ENCODE results near the gene NPAS2.

DNA sequence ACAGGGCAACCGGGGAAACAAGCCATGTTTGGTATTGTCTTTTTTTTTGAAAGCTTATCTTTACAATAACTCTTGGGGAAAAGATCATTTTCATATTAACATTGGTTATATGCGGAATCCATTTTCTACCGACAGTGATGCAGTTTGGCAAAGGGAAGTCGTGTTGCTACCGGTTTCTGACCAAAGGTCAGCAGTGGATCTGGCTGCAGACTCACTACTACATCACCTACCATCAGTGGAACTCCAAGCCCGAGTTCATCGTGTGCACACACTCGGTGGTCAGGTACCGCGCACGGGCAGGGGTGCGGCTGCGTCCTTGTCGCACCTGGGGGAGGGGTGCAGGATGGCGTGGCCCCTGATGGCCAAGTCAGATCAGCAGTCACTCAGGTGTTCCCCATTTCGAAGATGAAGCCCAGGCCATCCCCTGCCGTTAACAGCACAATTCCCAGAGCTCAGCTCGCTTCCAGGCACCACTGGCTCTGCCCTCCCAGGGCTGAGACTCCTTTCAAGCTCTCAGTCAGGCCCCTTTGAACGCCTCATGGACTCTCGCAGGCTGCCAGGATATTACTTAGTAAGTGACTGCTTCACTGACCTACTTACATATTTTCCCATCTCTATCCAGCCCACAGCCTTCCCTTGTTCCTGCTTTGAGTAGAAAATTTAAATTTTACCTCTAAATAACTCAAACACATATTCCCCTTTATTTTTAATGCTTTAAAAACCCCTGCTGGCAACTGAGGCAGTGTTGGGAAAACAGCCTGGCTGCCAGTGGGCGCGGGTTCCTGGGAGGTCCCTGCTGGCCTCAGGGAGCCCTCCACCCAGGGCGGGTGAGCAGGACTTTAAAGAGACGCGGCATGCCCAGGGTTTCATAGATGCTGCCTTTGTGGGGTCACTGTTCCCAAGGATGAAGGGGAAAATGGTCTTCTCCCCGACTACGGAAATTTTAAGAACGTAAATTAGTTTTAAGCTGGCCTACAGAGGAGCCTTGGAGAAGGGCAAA lies 148.5 kb downstream of the NPAS2 start:
- TF ChIP-seq CTCF (IDR thresholded peaks at IDR 0.05), result no peak
- no peak for TF ChIP-seq POLR2A (IDR thresholded peaks at IDR 0.05)

Data from adrenal gland (tissue), 5 donors.